HG03097 (cell line): ENCODE data around the gene OST4.

Source experiments
- ATAC-seq: cut with Tn5 transposase; IDR thresholded peaks from one replicate; pipeline ENCODE4 v1.9.1; 2021; ENCODE audit not compliant: unreplicated experiment, low FRiP score

Gene OST4

GRCh38 chr2:27093430-27094352, 22.2 kb upstream of the OST4 start:
- no peak for ATAC-seq

GRCh38 chr2:27092696-27093429, 21.4 kb upstream of the OST4 start:
- no peak for ATAC-seq

- no peak for ATAC-seq
Measured at GRCh38 chr2:27091746-27092695, 20.6 kb upstream of the OST4 start.

- no peak for ATAC-seq
Measured at GRCh38 chr2:27089111-27089954, 17.9 kb upstream of the OST4 start.

GRCh38 chr2:27088634-27089033, 17.2 kb upstream of the OST4 start:
- no peak for ATAC-seq

- ATAC-seq = no peak
Measured at GRCh38 chr2:27087823-27088410, 16.5 kb upstream of the OST4 start.

GRCh38 chr2:27086724-27087593, 15.5 kb upstream of the OST4 start, which contains the start of gene KHK:
Gene KHK, plus strand, starts transcription at chr2:27086772. Its CDS starts 488 bp downstream, at chr2:27087260.
- peak; percentile 6 for ATAC-seq

GRCh38 chr2:27086090-27086723, 14.8 kb upstream of the OST4 start:
- ATAC-seq = peak; percentile 73

- ATAC-seq = no peak
Measured at GRCh38 chr2:27085673-27086089, 14.2 kb upstream of the OST4 start.

GRCh38 chr2:27085062-27085672, 13.7 kb upstream of the OST4 start:
- ATAC-seq = no peak

- no peak for ATAC-seq
Measured at GRCh38 chr2:27084297-27085061, 13.0 kb upstream of the OST4 start.

GRCh38 chr2:27083410-27084296, 12.2 kb upstream of the OST4 start:
- ATAC-seq = no peak

GRCh38 chr2:27082773-27083409, 11.4 kb upstream of the OST4 start:
- ATAC-seq = no peak

GRCh38 chr2:27081984-27082772, 10.7 kb upstream of the OST4 start:
- ATAC-seq = no peak

- ATAC-seq = no peak
Measured at GRCh38 chr2:27080603-27080936, 9.1 kb upstream of the OST4 start.
